ENCODE data around the gene BPGM. TPM values are rescaled to one million over a fixed set of nuclear protein-coding genes. Genes with fewer than 3 reads are reported as not detected.

Gene BPGM
- total RNA-seq, 2 donors from 2014 or later: 10.5 to 10.6 TPM

DNA sequence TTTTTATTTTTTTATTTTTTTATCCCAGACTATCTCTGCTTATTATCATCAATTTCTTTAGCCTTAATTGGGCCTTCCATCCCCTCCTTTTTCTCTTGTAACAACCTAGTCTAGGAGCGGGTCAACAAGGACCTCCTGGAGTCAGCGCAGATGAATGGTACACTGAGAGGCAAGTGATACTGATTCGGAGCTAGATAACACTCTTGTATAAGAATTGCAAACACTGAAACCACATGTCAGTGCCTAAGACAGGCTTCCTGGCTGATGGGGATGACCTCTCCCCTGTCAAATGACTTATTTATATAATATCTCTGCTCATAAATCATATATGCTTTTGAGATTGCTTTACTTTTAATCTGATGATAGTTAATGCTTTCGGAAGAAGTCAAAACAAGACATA lies 22.7 kb downstream of the BPGM start:
- intact Hi-C loops (cut with DNase I): no loop called here
- Histone ChIP-seq H3K4me1 (no peaks in the 10 kb centered on the region), H3K27ac (no peak overlapping the region), H3K9me3 (no peaks in the 10 kb centered on the region), H3K27me3 (no peaks in the 10 kb centered on the region), H3K36me3 (no peaks in the 10 kb centered on the region), H3K4me3 (no peak overlapping the region), H3K9ac (ENCODE audit: low read depth in 2 of 2, low read length in 2 of 2) (no peak overlapping the region)
- no peak for DNase-seq
- TF ChIP-seq, protein P1, sequence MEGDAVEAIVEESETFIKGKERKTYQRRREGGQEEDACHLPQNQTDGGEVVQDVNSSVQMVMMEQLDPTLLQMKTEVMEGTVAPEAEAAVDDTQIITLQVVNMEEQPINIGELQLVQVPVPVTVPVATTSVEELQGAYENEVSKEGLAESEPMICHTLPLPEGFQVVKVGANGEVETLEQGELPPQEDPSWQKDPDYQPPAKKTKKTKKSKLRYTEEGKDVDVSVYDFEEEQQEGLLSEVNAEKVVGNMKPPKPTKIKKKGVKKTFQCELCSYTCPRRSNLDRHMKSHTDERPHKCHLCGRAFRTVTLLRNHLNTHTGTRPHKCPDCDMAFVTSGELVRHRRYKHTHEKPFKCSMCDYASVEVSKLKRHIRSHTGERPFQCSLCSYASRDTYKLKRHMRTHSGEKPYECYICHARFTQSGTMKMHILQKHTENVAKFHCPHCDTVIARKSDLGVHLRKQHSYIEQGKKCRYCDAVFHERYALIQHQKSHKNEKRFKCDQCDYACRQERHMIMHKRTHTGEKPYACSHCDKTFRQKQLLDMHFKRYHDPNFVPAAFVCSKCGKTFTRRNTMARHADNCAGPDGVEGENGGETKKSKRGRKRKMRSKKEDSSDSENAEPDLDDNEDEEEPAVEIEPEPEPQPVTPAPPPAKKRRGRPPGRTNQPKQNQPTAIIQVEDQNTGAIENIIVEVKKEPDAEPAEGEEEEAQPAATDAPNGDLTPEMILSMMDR (IDR thresholded peaks at IDR 0.05): no peak

DNA sequence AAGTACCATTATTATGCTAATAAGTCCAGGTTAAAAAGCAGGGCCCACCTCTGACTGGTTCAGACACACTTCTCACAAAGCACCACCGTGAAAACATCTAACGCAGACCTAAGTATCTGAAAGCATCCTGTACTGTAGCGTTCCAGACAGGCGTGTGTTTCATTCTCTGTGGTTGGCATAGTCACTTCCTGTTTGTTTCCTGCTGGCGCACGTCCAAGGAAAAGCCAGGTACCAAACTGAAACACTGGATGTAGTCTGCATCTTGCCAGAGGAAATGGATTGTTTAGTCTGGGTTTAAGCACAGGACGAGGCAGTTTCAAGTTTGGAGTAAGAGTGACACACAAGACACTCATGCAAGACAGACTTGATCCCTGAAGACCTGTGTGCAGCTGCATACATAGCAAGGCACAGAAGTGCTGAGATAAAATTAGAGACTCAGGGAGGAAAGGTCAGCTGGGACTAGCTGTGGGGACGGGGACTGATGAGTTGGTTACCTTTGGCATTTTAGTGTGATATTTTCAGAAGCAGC lies 23.3 kb downstream of the BPGM start:
- Histone ChIP-seq H3K9ac (ENCODE audit: low read depth in 2 of 2, low read length in 2 of 2) (no peak overlapping the region), H3K27ac (no peak overlapping the region), H3K9me3 (no peaks in the 10 kb centered on the region), H3K27me3 (no peaks in the 10 kb centered on the region), H3K36me3 (no peaks in the 10 kb centered on the region), H3K4me3 (no peak overlapping the region), H3K4me1 (no peaks in the 10 kb centered on the region)
- DNase-seq: peak; percentile 34
- TF ChIP-seq, protein P1 (IDR thresholded peaks at IDR 0.05): no peak
- intact Hi-C loops (cut with DNase I): no loop called here

DNA sequence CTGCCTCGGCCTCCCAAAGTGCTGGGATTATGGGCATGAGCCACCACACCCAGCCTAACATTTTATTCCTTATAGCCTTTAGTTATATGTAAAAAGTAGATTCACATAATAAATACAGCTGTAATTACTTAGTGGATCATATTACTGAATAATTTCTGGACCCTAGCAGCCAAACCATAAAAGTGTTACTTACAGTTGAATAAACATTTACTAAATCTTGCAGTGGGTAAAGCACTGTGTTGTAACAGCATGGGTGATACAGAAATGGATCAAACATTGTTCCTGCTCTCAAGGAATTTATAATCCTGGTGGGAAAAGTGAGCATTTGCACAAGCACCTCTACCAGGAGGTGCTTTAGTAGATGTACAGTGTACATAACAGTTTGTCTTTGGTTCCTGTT lies 25.0 kb downstream of the BPGM start:
- Histone ChIP-seq H3K9ac (ENCODE audit: low read depth in 2 of 2, low read length in 2 of 2) (no peak overlapping the region), H3K9me3 (no peaks in the 10 kb centered on the region), H3K36me3 (no peaks in the 10 kb centered on the region), H3K27me3 (no peaks in the 10 kb centered on the region), H3K27ac (no peak overlapping the region), H3K4me1 (no peaks in the 10 kb centered on the region), H3K4me3 (no peak overlapping the region)
- TF ChIP-seq, protein P1 (IDR thresholded peaks at IDR 0.05): no peak
- no peak for DNase-seq
- intact Hi-C loops (cut with DNase I): no loop called here

DNA sequence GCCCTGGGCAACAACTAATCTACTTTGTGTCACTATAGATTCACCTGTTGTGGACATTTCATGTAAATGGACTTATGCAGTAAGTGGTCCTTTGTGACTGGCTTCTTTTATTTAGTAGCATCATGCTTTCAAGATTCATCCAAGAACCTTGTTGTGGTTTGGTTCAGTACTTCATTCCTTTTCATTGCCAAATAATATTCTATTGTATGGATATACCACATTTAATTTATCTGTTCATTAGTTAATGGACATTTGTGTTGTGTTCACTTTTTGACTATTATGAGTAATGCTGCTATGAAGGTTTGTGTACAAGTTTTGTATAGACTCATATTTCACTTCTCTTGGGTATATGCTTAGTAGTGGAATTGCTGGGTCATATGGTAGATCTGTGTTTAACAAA lies 27.8 kb downstream of the BPGM start:
- Histone ChIP-seq H3K36me3 (no peaks in the 10 kb centered on the region), H3K9me3 (no peaks in the 10 kb centered on the region), H3K27ac (no peak overlapping the region), H3K4me3 (no peak overlapping the region), H3K9ac (ENCODE audit: low read depth in 2 of 2, low read length in 2 of 2) (no peak overlapping the region), H3K4me1 (no peaks in the 10 kb centered on the region), H3K27me3 (no peaks in the 10 kb centered on the region)
- TF ChIP-seq, protein P1 (IDR thresholded peaks at IDR 0.05): no peak
- DNase-seq: no peak
- intact Hi-C loops (cut with DNase I): no loop called here

DNA sequence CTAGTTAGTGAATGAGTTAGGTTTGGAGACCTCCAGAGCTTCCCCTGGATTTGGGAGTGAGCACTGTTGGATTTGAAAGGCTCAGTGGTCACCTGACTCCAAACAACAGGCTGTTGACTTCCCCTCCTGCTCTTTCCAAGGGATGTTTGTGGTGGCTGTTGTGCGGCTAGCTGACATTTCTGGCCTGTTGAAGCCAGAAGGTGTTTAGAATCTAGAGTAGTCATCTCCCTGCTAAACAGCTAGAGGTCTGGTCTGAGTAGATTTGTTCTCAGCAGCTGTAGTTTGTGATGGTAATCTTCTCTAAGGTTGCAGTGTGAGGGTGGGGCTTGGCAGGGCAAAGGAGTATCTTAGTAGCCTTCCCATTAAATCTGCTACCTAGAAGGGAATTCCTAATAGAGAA lies 30.1 kb downstream of the BPGM start:
- H3K9me3 ChIP-seq: no peaks in the 10 kb centered on the region
- no peaks in the 10 kb centered on the region for H3K27me3 ChIP-seq
- no peaks in the 10 kb centered on the region for H3K4me1 ChIP-seq
- TF ChIP-seq, protein P1 (IDR thresholded peaks at IDR 0.05): no peak
- H3K27ac ChIP-seq: no peak overlapping the region
- intact Hi-C loops (cut with DNase I): no loop called here
- DNase-seq: no peak
- H3K9ac ChIP-seq (ENCODE audit: low read depth in 2 of 2, low read length in 2 of 2): no peak overlapping the region
- H3K36me3 ChIP-seq: peaks cover 8% of the 10 kb centered on the region
- H3K4me3 ChIP-seq: no peak overlapping the region

Data from colonic mucosa (tissue), 4 donors.